Measurements from ENCODE around the gene ETNK1.
"Not testable (repeated sequence)": the region's sequence is repeated elsewhere in the genome, so short reads cannot be mapped to it uniquely, and the experiment has no call there.

The ETNK1 gene

DNA sequence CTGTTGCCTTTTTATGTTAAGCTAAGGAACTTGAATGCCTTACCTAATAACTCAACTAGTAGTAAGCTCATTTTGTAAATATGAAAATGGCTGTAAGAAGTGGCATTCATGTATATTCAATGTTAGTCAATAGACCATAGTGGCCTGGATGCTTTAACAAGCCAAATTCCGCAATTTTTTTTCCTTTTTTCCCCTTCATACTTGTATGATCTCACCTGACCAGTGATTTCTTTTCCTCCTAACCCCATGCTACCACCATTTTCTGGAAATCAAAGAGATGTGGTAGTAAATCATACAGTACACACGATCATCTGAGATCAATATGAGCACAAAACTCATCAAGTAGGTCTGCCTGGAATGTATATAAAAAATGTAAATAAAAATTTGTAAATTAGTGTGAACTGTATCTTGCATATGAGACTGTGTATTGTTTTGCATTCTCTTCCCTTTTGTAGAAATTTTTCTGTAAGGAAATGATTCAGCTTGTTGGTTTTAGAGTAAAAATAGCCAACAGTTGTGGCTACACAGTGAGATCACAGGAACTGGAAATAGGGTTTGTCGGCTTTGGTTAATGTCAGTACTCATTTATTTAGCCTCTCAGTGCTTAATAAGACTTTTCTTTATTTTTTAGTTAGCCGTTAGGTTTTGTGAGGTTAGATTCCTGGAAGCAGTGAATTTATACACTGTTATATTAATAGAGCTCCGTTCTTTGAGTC is 62.5 kb downstream of the ETNK1 start:
- DNase-seq (ENCODE audit: low read depth): no peak

DNA sequence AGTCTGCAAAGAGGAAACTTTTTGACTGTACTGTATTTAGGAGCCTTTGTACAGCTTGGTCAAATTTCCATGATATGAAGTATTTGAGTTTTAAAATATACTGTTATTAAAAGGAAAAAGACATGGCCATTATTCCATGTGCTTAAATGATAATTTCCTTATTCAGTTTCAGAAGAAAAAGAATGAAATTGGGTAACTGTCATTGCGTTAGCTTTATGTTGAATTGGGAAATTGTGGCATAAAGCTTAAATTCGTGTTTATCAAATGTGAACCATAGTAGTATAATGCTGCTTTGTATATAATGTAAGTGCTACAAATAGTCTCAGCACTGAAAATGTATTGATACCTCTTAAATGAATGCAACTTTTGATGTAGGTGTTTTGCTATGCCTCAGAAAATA is 64.9 kb downstream of the ETNK1 start:
- no peak for DNase-seq (ENCODE audit: low read depth)

DNA sequence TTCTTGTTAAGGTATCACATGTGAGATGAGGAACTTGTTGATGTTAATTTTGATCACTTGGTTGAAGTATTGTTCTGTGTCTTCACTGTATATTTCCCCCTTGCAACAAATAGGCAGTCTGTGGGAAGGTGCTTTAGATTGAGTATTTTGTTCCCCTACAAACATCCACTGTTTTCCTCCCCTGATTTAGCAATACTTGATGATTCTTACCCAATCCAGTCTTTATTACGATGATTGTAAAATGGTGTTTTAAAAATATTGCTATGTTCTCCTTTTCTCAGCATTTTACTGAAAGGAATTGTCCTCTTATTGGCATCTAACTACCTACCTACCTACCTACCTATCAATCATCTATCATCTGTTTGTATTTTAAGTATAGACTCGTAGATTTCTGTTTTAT is 66.3 kb downstream of the ETNK1 start:
- no peak for DNase-seq (ENCODE audit: low read depth)

- not testable (repeated sequence) for DNase-seq (ENCODE audit: low read depth)
Measured at GRCh38 chr12:22692467-22692866, 67.5 kb downstream of the ETNK1 start.

- no peak for DNase-seq (ENCODE audit: low read depth)
Measured at GRCh38 chr12:22692964-22693555, 68.1 kb downstream of the ETNK1 start.

GRCh38 chr12:22698576-22698975 is 73.6 kb downstream of the ETNK1 start:
- DNase-seq (ENCODE audit: low read depth): no peak

- not testable (repeated sequence) for DNase-seq (ENCODE audit: low read depth)
Measured at GRCh38 chr12:22699705-22700104, 74.7 kb downstream of the ETNK1 start.

GRCh38 chr12:22700106-22700505 is 75.1 kb downstream of the ETNK1 start:
- no peak for DNase-seq (ENCODE audit: low read depth)

- DNase-seq (ENCODE audit: low read depth): not testable (repeated sequence)
Measured at GRCh38 chr12:22701216-22701809, 76.3 kb downstream of the ETNK1 start.

DNA sequence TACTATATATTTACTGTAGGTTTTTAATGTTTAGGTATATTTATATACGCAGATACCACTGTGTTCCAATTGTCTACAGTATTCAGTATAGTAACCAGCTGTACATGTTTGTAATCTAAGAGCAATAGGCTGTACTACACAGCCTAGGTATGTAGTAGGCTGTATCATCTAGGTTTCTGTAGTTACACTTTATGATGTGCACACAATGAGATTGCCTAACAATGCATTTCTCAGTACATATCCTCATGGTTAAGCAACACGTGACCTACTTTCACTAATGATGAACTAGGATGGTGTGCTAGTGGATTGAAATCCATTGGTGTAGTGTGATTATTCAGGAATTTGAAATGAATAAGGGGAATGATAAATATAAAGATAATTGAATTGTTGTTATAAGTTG is 77.7 kb downstream of the ETNK1 start:
- no peak for DNase-seq (ENCODE audit: low read depth)

DNA sequence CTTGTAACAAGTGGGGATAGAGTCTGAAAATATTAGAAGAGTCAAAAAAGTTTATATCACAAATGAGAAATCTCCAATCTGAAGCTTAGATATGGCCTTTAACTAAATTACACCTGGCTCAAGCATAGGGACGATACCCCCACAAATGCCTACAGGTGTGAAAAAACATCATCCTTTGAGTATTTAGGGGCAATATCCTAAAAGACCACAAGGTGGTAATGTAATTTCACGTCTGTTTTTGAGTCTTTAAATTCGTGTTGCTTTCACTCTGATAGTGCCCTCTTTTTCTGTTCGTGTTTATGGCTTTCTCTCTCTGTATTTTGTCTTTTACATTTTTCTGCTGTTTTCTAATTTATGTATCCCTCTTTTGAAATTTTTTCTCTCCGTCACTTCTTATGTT is 84.3 kb downstream of the ETNK1 start:
- DNase-seq (ENCODE audit: low read depth): no peak

- DNase-seq (ENCODE audit: low read depth): no peak
Measured at GRCh38 chr12:22712083-22712482, 87.1 kb downstream of the ETNK1 start.

GRCh38 chr12:22715254-22715653 is 90.3 kb downstream of the ETNK1 start:
- no peak for DNase-seq (ENCODE audit: low read depth)

DNA sequence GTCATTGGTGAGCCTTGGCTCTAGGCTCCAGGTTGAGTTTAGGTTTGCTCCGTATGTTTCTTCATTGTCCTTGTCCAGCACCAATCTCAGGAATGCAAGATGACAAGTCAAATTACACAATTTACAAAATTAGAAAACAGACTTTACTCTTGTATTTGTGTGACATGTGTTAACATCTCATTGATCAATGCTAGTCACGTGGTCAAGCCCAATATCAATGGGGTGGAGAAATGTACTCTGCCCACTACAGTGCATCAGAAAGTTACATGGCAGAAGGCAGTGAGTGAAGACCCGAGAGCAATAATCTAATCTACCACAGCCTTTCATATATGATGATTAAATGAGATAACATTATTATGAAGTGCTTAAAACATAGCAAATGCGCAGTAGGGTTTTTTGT is 94.8 kb downstream of the ETNK1 start:
- DNase-seq (ENCODE audit: low read depth): no peak

DNA sequence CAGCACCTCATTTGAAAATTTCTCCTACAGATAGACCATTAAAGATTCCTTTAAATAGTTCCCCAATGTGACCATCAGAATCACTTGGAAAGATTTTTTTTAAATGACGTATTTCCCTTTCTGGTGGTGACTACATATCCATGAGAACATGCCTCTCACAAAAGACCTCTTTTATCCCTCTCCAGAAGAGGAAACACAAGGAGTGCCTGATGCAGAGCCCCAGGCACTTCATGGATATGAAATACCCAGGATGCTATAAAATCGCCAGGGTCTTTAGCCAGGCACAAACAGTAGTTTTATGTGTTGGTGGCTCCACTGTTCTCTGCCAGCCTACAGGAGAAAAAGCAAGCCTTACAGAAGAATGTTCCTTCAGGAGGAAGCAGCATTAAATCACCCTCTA is 97.1 kb downstream of the ETNK1 start:
- DNase-seq (ENCODE audit: low read depth): no peak

DNA sequence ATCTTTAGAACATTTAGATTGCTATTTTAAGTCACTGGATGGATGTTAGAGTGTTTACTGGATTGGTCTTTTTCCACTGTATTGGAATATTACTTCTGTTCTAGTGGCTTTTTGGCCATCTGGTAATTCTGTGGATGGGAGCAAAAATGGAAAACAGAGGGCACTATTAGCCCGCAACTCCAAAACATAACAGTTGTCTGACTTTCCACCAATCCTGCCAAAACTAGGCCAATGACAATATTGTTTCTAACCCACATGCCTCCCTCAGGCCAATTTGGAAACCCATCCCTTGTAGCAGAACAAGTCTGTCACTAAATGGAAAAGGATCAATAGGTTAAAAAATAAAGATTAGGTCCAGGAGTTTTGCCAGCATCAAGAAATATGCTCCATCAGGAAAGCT is 97.8 kb downstream of the ETNK1 start:
- no peak for DNase-seq (ENCODE audit: low read depth)

DNA sequence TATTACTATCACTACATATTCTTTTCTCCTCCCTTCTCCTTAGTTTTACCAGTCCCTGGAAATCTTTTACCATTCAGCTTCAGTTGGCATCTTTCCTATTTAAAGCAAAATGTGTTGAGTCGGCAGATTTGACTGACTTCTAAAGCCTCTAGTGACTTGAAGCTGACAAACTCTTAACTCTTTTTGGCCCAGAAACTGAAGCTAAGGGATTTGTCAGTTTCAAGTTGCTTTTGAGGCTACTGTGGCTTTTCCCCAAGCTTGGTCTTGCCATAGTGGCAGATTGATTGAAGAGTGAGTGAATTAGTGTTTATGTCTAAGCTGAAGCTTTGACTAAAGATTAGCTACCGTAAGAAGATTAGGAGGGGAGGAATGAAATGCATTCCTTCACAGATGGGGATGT is 104.0 kb downstream of the ETNK1 start:
- no peak for DNase-seq (ENCODE audit: low read depth)

DNA sequence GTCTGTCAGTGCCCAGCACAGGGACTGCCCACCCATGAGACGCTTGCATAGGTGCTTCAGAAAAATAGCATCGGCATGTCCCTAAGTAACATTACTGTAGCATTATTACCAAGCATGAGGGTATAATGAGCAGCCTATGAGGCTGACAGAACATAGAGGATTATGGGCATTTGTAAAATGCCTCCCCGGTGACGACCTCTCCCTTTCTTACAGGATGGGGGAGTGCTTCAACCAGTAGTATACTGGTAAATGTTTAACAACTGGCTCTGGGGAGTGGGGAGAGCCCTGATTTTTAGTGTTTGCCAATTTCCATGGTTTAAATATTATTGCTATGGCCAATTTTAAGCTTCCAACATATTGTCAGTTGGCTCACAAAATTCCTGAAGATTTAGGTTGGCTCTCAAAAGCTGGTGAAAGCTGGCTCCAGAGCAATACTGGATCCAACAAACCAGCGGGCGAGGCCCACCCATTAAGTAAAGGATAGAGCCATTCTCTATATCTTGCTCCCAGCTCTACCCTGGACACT is 104.5 kb downstream of the ETNK1 start:
- no peak for DNase-seq (ENCODE audit: low read depth)

DNA sequence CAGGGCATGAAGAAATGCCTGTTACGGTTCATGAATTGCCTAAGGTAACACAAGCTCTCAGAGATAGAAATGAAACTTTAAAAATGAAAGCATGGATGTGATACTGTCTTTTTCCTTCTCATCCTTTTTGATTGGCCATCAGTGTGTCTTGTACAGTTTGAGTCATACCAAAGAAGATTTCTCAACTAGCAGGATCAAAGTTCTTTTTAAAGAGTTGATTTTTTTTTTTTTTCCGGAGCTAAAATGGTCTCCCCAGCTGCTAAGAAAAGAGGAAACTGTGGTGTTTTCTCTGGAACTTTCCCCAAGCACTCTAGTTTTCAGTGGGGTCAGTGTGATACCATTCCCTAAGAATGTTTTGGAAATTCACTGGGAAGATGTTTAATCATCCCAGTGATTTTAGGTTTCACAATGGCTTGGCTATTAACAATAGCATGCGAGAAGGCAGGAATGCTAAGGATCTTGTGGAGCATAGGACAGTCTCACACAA is 105.0 kb downstream of the ETNK1 start:
- DNase-seq (ENCODE audit: low read depth): no peak

- no peak for DNase-seq (ENCODE audit: low read depth)
Measured at GRCh38 chr12:22731236-22731635, 106.3 kb downstream of the ETNK1 start.

GRCh38 chr12:22733756-22734155 is 108.8 kb downstream of the ETNK1 start:
- DNase-seq (ENCODE audit: low read depth): no peak

DNA sequence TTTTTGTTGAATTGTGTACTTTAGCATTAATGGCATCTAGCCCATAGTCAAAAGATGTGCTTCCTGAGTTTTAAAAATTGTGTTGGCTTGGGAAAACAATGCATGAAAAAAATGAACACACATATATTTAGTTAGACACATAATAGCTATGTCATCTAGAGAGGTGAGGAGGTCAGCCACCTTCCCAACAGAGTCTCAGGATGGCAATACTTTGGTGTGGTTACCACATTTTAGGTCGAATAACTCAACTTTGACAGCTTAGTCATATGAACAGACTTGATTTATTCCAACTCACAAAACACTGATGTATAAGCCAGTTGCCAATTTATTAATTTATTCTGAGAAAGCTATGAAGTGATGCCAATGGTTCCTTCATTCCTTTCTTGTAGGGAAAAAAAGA is 114.0 kb downstream of the ETNK1 start:
- no peak for DNase-seq (ENCODE audit: low read depth)

Measured in CMK (cell line).